SH-SY5Y (cell line): ENCODE results near the gene DLGAP1.

Source experiments
- GATA2 ChIP-seq: IDR thresholded peaks from 2 replicates; pipeline ENCODE4 v1.6.1; 2011; ENCODE audit warnings: mild to moderate bottlenecking, low read depth, low read length
- GATA3 ChIP-seq: IDR thresholded peaks from 2 replicates; pipeline ENCODE4 v1.6.1; 2011; ENCODE audit warnings: low read depth, mild to moderate bottlenecking, low read length, moderate library complexity

DNA sequence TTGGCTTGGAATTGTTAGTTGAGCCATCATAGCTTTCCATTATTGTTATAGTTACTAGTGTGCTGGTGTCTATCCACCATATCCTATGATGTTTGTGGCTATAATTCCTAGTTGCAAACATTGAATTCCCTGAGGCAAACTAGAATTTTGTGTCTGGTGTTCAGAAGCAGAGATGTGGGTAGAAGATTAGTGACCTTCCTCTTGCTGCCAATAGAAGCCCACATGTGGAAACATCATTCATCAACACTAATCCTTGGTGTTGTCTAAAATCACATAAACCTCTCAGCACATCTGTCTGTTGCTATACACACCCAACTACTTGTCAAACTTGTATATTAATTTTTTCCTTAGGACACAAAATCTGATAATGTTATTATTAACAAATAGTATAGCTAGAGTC, 631.0 kb downstream of the DLGAP1 start:
- TF ChIP-seq GATA2 (no peak), GATA3 (no peak)
